ENCODE results near the gene ARAP2. TPM values are rescaled to one million over a fixed set of nuclear protein-coding genes. Genes with fewer than 3 reads are reported as not detected.

Gene ARAP2
- total and polyA plus RNA-seq, 9 of the 15 experiments (the other 6 are each of a cell fraction or from before 2014, with no cell fraction given) = 0.03 to 0.35 (median 0.11) TPM; not detected in 4

- ATAC-seq (no peak), FAIRE-seq (no peak), DNase-seq (ENCODE audit: extremely low read depth in 1 of 4, low spot score in 3 of 4) (no peak)
- Histone ChIP-seq H3K27ac (ENCODE audit: extremely low read depth, low read depth, low read length) (no peak overlapping the region), H3K79me2 (ENCODE audit: control insufficient read depth, insufficient read depth, low read length) (no peaks in the 10 kb centered on the region), H3K4me2 (ENCODE audit: insufficient read depth, low read length) (no peak overlapping the region), H3K27me3 (ENCODE audit: control insufficient read depth in 2 of 2, insufficient read depth in 2 of 2, low read length in 2 of 2) (no peaks in the 10 kb centered on the region), H3K9me1 (ENCODE audit: control insufficient read depth, insufficient read depth, low read length) (no peaks in the 10 kb centered on the region), H4K20me1 (replicated peaks; ENCODE audit: control insufficient read depth, insufficient read depth, low read length) (no peaks in the 10 kb centered on the region), H3K4me1 (replicated peaks in 1 of 2; ENCODE audit: control insufficient read depth in 2 of 2, insufficient read depth in 2 of 2, low read length in 2 of 2) (no peaks in the 10 kb centered on the region), H3K4me3 (no peak overlapping the region), H2AFZ (ENCODE audit: low read depth, low read length) (no peak overlapping the region), H3K9ac (ENCODE audit: insufficient read depth in 1 of 2, low read depth in 2 of 2, low read length in 2 of 2) (no peak overlapping the region), H3K9me3 (replicated peaks; ENCODE audit: control insufficient read depth, insufficient read depth, low read depth, low read length) (no peaks in the 10 kb centered on the region), H3K36me3 (ENCODE audit: control insufficient read depth, insufficient read depth, low read length) (no peaks in the 10 kb centered on the region)
- ChIA-PET POLR2A (no interaction called here), CTCF (ENCODE audit: low intra/inter-chr PET ratio) (no interaction called here)
- BruUV-seq (replicated peaks) = no TSS peak
- WGBS (ENCODE audit: insufficient coverage, low coverage, missing lambda C conversion rate) = 0% methylated on average over 2 of the region's 2 CpGs
- intact Hi-C loops (cut with micrococcal nuclease) (no loop called here), in situ Hi-C loops (cut with MboI) (no loop called here)
- TF ChIP-seq ETS2 (tag; IDR thresholded peaks at IDR 0.05; ENCODE audit: borderline replicate concordance, poor library complexity, severe bottlenecking) (no peak), ZNF764 (CRISPR knock-in tag; IDR thresholded peaks at IDR 0.05; ENCODE audit: low read depth) (no peak), ASH1L (IDR thresholded peaks at IDR 0.05; ENCODE audit: borderline replicate concordance, low read depth, partially characterized antibody) (no peak), NFATC3 (IDR thresholded peaks at IDR 0.05) (no peak), BMI1 (IDR thresholded peaks at IDR 0.05; ENCODE audit: low read length) (no peak), GATAD2A (IDR thresholded peaks at IDR 0.05) (no peak), MED1 (CRISPR knock-in tag; IDR thresholded peaks at IDR 0.05; ENCODE audit: borderline replicate concordance) (no peak), RFX5 (IDR thresholded peaks at IDR 0.05; ENCODE audit: low read depth, low read length) (no peak), MAFK (IDR thresholded peaks at IDR 0.05; ENCODE audit: low read length) (no peak), PCBP1 (IDR thresholded peaks at IDR 0.05; ENCODE audit: low read depth, low read length, poor library complexity, severe bottlenecking) (no peak), TGIF2 (CRISPR knock-in tag; IDR thresholded peaks at IDR 0.05) (no peak)
Observed at GRCh38 chr4:36226430-36227227, 17.7 kb downstream of the ARAP2 start.
